ENCODE results near the gene UBC.

Gene UBC

DNA sequence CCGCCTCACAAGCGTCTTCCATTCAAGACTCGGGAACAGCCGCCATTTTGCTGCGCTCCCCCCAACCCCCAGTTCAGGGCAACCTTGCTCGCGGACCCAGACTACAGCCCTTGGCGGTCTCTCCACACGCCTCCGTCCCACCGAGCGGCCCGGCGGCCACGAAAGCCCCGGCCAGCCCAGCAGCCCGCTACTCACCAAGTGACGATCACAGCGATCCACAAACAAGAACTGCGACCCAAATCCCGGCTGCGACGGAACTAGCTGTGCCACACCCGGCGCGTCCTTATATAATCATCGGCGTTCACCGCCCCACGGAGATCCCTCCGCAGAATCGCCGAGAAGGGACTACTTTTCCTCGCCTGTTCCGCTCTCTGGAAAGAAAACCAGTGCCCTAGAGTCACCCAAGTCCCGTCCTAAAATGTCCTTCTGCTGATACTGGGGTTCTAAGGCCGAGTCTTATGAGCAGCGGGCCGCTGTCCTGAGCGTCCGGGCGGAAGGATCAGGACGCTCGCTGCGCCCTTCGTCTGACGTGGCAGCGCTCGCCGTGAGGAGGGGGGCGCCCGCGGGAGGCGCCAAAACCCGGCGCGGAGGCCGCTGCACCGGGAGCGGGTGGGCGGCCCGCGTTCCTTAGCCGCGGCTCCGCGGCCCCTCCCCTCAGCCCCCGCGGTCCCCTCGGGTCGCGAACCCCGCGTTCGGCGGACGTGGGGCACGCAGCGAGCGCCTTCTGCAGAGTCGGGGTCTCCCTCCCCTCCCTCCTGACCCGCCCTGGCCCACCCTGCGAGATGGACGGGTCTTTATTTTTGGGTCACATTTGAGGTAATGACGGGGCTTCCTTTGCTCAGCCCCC lies at the start of gene UBC:
Gene UBC, minus strand, starts transcription at position 259 of the 847 bp plus-strand sequence. CDS start 879 bp downstream, outside the sequence.
- DNase-seq (ENCODE audit: extremely low read depth in 1 of 2, low read depth in 1 of 2) = peak; percentile 66 to 79

DNA sequence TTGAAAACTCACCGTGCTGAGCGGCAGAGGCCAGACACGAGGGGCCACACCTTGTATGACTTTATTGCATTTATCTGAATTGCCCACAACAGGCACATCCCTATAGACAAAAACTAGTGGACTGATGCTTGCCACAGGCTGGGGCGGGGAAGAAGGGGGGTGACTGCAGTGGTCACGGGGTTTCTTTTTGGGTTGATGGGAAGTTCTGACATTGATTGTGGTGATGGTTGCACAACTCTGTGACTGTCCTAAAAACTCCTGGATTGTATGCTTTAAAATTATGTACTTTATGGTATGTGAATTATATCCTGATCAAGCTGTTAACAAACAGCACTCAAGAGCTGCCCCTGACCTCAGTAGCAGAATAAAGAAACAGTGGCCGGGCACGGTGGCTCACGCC lies 48.8 kb upstream of the UBC start:
- no peak for DNase-seq (ENCODE audit: extremely low read depth in 1 of 2, low read depth in 1 of 2)

- DNase-seq (ENCODE audit: extremely low read depth in 1 of 2, low read depth in 1 of 2) = no peak
Measured at GRCh38 chr12:124961055-124961454, 46.6 kb upstream of the UBC start.

- DNase-seq (ENCODE audit: extremely low read depth in 1 of 2, low read depth in 1 of 2) = no peak
Measured at GRCh38 chr12:124956571-124956970, 42.1 kb upstream of the UBC start.

DNA sequence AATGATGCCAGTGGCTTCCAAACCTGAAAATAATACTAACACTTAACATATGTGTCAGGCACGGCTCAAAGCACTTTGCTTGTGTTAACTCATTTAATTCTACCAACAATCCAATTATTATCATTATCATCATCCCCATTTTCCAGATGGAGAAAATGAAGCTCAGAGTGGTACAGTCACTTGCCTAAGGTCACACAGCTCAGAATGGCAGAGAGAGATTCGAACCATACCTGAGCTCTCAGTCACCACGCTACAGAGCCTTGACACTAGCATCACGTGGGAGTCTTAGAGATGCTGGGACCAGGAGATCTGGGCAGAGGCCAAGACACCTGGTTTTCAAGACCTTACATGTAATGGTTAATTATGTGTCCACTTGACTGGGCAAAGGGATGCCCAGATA lies 40.3 kb upstream of the UBC start:
- DNase-seq (ENCODE audit: extremely low read depth in 1 of 2, low read depth in 1 of 2) = no peak

DNA sequence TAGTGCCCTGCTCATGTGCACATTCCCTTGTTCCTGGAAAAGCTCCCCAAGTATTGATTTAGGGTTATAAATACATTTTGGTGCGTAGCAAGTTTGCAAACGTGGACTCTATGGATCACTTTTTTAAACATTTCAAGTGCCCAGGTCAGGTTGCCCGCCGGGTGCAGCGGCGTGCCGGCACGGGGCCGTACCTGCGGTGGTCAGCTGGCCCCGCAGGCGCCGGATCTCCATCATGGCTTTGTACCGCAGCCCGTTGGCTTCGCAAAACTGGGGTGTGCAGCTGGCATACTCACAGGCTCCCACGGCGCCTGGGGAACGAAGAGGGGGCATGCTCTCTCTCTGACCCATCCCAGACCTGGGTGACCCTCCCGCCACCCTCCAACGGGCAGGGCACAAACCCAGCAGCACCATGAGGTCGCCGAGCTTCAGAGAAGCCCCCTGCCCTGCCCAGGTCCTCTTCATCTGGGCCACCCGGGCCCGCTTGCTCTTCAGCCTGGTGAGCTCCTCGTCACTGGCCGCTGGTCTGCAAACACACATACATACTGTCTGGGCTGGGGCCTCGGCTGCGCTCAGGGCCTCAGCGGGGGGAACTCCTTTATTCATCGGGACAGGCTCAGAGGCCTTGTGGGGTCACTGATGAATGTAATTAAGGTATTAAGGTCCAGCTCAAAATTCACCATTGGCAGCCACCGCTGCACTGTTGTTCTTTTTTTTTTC lies 39.4 kb upstream of the UBC start:
- DNase-seq (ENCODE audit: extremely low read depth in 1 of 2, low read depth in 1 of 2) = no peak

DNA sequence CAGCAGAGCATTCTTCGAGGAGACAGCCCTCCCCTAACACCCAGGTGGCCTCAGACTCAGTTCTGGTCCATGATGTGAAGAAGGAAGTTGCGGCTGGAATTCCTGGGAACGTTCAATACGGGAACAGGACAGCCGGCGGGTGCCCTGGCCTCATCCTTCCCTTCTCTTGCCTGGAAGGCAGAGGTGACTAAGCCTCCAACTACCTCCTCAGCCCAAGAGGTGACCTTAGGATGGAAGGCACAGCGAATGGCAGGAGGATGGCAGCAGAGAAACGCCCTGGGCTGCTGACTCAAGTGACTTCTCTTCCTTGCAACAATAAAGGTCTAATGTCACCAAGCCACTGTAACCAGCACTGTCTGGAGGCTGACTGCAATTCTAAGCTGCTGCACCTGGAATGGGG lies 38.4 kb upstream of the UBC start:
- DNase-seq (ENCODE audit: extremely low read depth in 1 of 2, low read depth in 1 of 2) = no peak

- DNase-seq (ENCODE audit: extremely low read depth in 1 of 2, low read depth in 1 of 2) = no peak
Measured at GRCh38 chr12:124952295-124952694, 37.8 kb upstream of the UBC start.

GRCh38 chr12:124949779-124950728 lies 35.6 kb upstream of the UBC start:
- no peak for DNase-seq (ENCODE audit: extremely low read depth in 1 of 2, low read depth in 1 of 2)

DNA sequence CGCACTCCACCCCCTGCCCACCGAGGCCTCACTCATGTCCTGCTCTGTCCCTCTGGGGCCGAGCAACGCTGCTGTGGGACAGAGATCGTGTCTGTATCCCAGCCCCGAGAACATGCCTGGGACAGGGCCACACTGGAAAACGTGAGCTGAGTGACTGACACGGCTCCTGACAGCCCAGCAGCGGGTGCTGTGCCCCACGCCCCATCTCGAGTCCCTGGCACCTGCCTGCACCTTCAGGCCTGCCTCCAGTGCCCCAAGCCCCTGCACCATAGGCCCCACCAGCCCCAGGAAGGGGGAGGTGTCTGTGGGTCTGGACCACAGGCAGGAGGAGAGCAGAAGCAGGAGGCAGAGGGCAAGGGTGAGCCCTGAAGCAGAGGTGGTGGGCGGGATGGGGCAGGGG lies 34.6 kb upstream of the UBC start:
- DNase-seq (ENCODE audit: extremely low read depth in 1 of 2, low read depth in 1 of 2) = no peak

DNA sequence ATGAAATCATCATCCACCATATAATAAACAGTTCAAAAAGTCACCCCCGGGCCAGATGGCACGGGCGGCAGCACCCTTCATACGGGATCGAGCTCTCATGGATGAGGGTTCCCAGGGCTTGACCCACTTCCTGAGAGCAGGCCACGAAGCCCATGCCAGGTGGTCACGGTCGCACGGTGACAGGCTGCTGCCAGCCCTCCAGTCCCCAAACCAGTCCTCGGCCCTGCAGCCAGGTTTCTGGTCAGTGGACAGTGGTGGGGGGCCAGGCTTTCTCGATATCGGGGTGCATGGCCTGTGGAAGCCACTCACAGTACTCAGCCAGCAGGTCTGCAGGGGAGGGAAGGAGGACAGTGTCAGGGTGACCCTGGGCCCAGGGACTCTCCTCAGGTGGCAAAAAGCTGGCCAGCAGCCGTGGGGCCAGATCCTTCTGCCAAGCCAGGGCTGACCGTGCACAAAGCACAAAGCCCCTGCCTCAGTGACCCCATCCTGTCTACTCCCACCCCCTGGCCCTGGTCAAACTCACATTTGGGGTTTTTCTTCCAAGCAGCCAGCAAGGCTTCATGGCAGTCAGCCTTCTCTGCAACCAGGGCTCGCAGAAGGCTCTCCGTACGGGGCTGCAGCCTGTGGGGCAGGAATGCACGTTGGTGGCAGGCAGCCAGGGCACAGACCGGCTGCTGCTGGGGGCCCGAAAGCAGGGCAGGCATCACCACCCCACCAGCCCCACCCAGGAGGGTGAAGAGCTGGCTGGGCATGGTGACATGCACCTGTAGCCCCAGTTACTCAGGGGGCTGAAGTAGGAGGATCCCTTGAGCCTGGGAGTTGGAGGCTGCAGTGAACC lies 33.3 kb upstream of the UBC start:
- DNase-seq (ENCODE audit: extremely low read depth in 1 of 2, low read depth in 1 of 2) = no peak

DNA sequence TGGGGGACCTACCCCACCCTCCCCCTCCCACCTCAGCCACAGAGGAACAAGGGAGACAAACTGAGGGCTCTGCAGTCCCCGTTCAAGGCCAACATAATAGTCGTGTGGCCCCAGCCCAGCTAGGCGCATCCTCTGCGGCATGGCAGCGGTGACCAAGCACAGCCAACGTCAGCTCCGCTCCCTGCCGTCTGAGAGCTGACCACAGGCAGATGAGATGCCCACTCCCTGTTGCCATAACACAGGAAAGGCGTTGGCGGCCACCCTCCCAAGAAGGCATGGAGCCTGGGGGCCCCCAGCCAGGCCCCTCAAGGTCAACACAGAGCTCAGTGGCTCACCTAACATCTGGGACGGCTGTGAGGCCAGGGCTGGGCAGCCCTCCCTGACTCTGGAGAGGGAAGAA lies 32.6 kb upstream of the UBC start:
- no peak for DNase-seq (ENCODE audit: extremely low read depth in 1 of 2, low read depth in 1 of 2)

DNA sequence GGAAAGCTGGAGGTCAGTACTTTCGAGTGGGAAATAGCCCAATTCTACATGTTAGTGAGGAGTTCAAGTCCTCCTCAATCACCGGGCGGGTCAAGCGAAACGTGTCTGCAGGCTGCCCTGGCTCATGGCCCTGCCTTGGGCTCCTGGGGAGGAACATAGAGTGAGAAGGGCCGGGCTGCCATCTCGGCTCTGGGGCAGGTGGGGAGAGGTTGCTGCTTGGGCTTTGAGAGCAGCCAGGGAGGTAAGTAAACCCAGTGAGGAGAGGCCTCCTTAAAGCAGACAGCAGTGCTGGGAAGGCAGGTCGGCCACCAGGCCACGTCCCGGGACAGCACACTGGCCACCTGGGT lies 32.0 kb upstream of the UBC start:
- no peak for DNase-seq (ENCODE audit: extremely low read depth in 1 of 2, low read depth in 1 of 2)

DNA sequence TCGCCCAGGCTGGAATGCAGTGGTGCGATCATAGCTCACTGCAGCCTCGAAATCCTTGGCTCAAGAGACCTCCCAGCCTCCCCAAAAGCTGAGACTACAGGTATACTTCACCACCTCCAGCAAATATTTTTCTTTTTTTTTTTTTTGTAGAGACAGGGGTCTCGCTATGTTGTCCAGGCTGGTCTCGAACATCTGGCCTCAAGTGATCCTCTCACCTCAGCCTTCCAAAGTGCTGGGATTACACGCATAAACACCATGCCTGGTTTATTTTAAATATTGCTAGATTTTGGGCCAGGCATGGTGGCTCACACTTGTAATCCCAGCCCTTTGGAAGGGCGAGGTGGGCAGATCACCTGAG lies 26.7 kb upstream of the UBC start:
- DNase-seq (ENCODE audit: extremely low read depth in 1 of 2, low read depth in 1 of 2) = no peak

GRCh38 chr12:124940393-124941169 lies 26.1 kb upstream of the UBC start:
- DNase-seq (ENCODE audit: extremely low read depth in 1 of 2, low read depth in 1 of 2) = peak; percentile 65 to 79

DNA sequence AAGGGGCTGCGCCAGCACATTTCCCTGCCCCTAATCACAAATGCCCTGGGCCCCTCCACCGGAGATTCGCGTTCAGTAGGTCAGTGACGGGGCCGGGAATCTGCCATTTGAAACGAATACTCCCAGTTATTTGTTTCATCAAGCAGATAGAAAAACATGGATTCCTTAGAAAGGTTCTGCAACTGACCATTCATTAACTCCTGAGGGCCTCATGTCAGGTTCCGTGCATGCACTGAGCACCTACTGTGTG lies 25.6 kb upstream of the UBC start:
- no peak for DNase-seq (ENCODE audit: extremely low read depth in 1 of 2, low read depth in 1 of 2)

- DNase-seq (ENCODE audit: extremely low read depth in 1 of 2, low read depth in 1 of 2) = peak; percentile 69 to 73
Measured at GRCh38 chr12:124939421-124940142, 25.1 kb upstream of the UBC start.

GRCh38 chr12:124939079-124939420 lies 24.6 kb upstream of the UBC start:
- DNase-seq (ENCODE audit: extremely low read depth in 1 of 2, low read depth in 1 of 2) = peak in 1 of 2 donors; percentile 44

DNA sequence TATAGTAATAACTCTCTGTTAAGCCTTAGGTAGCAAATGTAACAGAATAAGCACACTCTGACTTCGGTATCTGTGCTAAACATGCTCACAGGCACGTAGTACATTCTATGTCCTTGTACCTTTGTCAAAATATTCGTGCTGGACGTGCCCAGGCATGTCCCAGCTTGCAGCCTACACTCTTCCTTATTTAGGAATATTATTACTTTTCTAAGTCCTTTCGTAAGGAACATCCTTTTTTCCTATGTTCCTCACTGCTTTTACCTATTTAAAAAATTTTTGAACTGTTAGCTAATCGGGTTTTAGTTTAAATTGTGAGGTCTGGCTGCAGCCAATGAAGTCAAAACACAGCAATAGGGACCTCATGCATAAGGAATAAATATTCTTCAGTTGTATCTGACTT lies 24.1 kb upstream of the UBC start:
- DNase-seq (ENCODE audit: extremely low read depth in 1 of 2, low read depth in 1 of 2) = no peak
